Lower leg skin (tissue), 3 donors: ENCODE results near the gene INAVA.

ENCODE experiments used
- CTCF ChIP-seq, 3 donors: fragments of 450-650 bp; IDR thresholded peaks; one replicate each; pipeline ENCODE4 v1.5.1; 2016; ENCODE audit warnings: antibody characterized with exemption in 3 of 3, mild to moderate bottlenecking in 3 of 3, moderate library complexity in 2 of 3
- POLR2A ChIP-seq, 2 donors: fragments of 450-650 bp; IDR thresholded peaks; one replicate each; pipeline ENCODE4 v1.6.1; 2016 to 2017; ENCODE audit warnings: antibody characterized with exemption in 2 of 2, mild to moderate bottlenecking in 1 of 2, moderate library complexity in 1 of 2

- no peak for TF ChIP-seq CTCF (IDR thresholded peaks at IDR 0.05)
- TF ChIP-seq POLR2A (IDR thresholded peaks at IDR 0.05), result no peak
Observed at GRCh38 chr1:200916152-200916551, 21.5 kb downstream of the INAVA start.
